A549 treated with CORT108297 at 1 μM for 4 hours (cell line): ENCODE data around the gene EIF1B. TPM values are rescaled to one million over a fixed set of nuclear protein-coding genes. Genes with fewer than 3 reads are reported as not detected.

Source experiments
- total RNA-seq: library from RNA; stranded (reverse); fragments of 200-300 nt; extraction: Qiagen RNA extraction; gene quantifications from 5 replicates; pipeline ENCODE4 v1.2.3, GENCODE V29; 2022

The EIF1B gene
- 51.8 to 67.0 TPM (median 58.0 TPM) in 5 replicates for total RNA-seq

DNA sequence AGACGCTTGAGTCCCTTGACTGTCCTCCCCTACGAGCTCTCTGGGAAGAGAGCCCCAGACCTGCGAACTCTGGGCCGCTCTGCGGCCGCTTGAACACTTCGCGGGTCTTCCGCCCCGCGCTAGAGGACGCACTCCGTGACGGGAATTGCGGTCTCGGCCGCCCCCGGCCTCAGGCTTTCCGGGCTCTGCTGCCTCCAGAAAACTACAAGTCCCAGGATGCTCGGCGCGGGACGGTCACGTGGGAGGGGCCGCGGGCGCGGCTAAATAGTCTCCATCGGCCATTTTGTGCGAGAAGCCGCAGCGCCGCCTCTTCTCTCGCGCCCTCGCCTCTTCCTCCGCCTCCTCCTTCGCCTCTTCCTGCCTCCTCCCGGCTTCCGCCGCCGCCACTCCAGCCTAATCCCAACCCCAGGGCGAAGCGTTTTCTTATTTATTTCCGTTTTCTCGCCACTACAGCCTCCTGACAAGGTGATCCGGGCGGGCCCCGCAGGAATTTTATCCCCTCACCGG is at the start of gene EIF1B:
TSS of gene EIF1B (plus strand) at position 290 of the 507 bp plus-strand sequence. CDS start 235 bp downstream, outside the sequence.

Other genes starting within 250 kb of the EIF1B start
- 0.04 to 0.06 TPM (median 0.05 TPM) in 3 of 5 replicates, not detected in the others for gene ENTPD3, start 77.5 kb downstream of the EIF1B start, total RNA-seq
- gene RPL14, start 147.6 kb downstream of the EIF1B start, total RNA-seq: 712 to 782 TPM (median 751 TPM) in 5 replicates
- gene ZNF619, start 167.4 kb downstream of the EIF1B start, total RNA-seq: 1.3 to 1.9 TPM (median 1.7 TPM) in 5 replicates
- gene ZNF620, start 196.3 kb downstream of the EIF1B start, total RNA-seq: 1.1 to 1.9 TPM (median 1.6 TPM) in 5 replicates
- gene ZNF621, start 215.3 kb downstream of the EIF1B start, total RNA-seq: 5.5 to 7.6 TPM (median 6.6 TPM) in 5 replicates